Kidney (tissue), 14 donors: ENCODE data around the gene TTLL11. TPM values are rescaled to one million over a fixed set of nuclear protein-coding genes. Genes with fewer than 3 reads are reported as not detected.

ENCODE experiments used
- DNase-seq, 5 donors: peaks; one replicate each; pipeline ENCODE4 v3.0.0-alpha.2; 2013 to 2020
- FAIRE-seq: peaks from 2 replicates; lab custom pipeline; 2012; peaks lifted over from hg19 to GRCh38; lab: Jason Lieb, UNC
- H3K27ac ChIP-seq, 2 donors: one replicate each; pipeline ENCODE4 v1.7.0; 2013; ENCODE audit warnings: low read depth in 2 of 2, low read length in 2 of 2, inconsistent platforms in 1 of 2
- H3K27me3 ChIP-seq: one replicate; pipeline ENCODE4 v1.7.1; 2013; ENCODE audit warnings: low read length, inconsistent platforms; ENCODE audit not compliant: control insufficient read depth, insufficient read depth
- H3K36me3 ChIP-seq, 3 donors: one replicate each; pipeline versions ENCODE4 v1.7.0 to v1.7.1; 2013; ENCODE audit warnings: low read length in 3 of 3, control low read depth in 1 of 3, inconsistent platforms in 1 of 3; ENCODE audit not compliant: insufficient read depth in 3 of 3, control insufficient read depth in 2 of 3
- H3K4me1 ChIP-seq, 3 donors: one replicate each; pipeline versions ENCODE4 v1.7.0 to v1.7.1; 2013; ENCODE audit warnings: low read length in 3 of 3, inconsistent platforms in 1 of 3, low read depth in 1 of 3; ENCODE audit not compliant: control insufficient read depth in 2 of 3, insufficient read depth in 2 of 3
- H3K4me3 ChIP-seq, 3 donors: one replicate each; pipeline versions ENCODE4 v1.7.0 to v1.8.1; 2013; ENCODE audit warnings: low read length in 3 of 3, control low read depth in 1 of 3, inconsistent platforms in 1 of 3
- H3K9ac ChIP-seq, 3 donors: one replicate each; pipeline versions ENCODE4 v1.7.0 to v1.7.1; 2013; ENCODE audit warnings: low read length in 3 of 3, control low read depth in 1 of 3, inconsistent platforms in 1 of 3
- H3K9me3 ChIP-seq, 3 donors: one replicate each; pipeline versions ENCODE4 v1.7.0 to v1.7.1; 2013; ENCODE audit warnings: low read length in 3 of 3, control low read depth in 1 of 3, inconsistent platforms in 1 of 3; ENCODE audit not compliant: control insufficient read depth in 2 of 3, insufficient read depth in 1 of 3
- CTCF ChIP-seq: IDR thresholded peaks from 3 replicates; pipeline ENCODE4 v1.5.1; 2012; ENCODE audit warnings: mild to moderate bottlenecking, moderate library complexity, borderline replicate concordance; ENCODE audit not compliant: insufficient read depth; ENCODE audit errors: extremely low read depth
- intact Hi-C: fragments of 100-400 bp; cut with DNase I; formaldehyde crosslinking; loops from one replicate; pipeline ENCODE4 v1.11.1; 2022
- polyA plus RNA-seq: library from polyadenylated mRNA; stranded (reverse); fragments of 350-450 nt; fragmentation: Illumina TruSeq; extraction: RNeasy Lipid Tissue Mini Kit (QIAGEN cat#74804); gene quantifications from one replicate; pipeline ENCODE4 v1.2.3, GENCODE V29; 2014; ENCODE audit warnings: low read depth, low replicate concordance; ENCODE audit not compliant: insufficient read depth
- total RNA-seq: library from RNA; stranded (reverse); fragmentation: NEBNext Ultra II Directional; extraction: Animal tissue kit (Norgen Biotek cat#: 25700); gene quantifications from one replicate; pipeline ENCODE4 v1.2.1, GENCODE V29; 2021
- donor health status: control.
- donor health status: control.
- donor health status: control.
- donor health status: control.
- donor health status: control.
- donor health status: DM: yes; HTN: yes; CAD: no.
- donor health status: Normal renal cell carcinoma (clear cell type).

Gene TTLL11
- total and polyA plus RNA-seq, 2 donors from 2014 or later: 2.3 to 10.0 TPM

DNA sequence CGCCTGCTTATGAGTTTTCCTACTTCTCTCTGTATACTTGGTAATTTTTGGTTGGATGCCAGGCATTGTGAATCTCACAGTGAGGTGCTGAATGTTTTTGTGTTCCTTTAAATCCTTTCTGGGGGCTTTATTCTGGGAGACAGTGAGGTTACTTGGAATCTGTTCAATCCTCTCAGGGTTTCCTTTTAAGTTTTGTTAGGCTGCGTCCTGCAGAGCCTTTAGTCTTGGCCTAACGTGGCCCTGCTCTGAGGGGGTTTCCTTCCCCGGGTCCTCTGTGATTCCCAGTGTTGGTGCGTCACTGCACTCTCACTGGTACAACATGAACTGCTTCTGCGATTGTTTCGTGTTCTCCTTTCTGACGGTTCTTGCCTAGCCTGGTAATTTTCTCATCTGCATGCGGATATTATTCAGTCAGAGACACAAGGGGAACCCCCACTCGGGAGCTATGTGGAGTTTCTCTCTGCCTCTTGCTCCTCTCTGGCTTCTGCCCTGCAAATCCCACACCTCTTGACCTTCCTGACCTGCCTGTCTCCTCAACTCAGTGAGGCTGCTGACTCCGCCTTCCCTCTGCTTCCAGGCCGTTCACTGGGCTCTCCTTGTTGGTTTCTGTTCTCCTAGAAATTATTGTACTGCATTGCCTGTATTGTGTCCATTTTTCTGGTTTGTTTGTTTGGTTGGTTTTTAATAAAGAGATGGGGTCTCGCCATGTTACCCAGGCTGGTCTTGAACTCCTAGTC lies 313.6 kb downstream of the TTLL11 start:
- Histone ChIP-seq H3K9me3 (peaks cover 0 to 4% (median 0%) of the 10 kb centered on the region in 3 donors), H3K27me3 (no peaks in the 10 kb centered on the region), H3K36me3 (peaks cover 2 to 47% (median 30%) of the 10 kb centered on the region in 3 donors), H3K4me3 (no peak overlapping the region), H3K9ac (no peak overlapping the region), H3K27ac (peak overlapping the region in 1 of 2 donors; percentile 43), H3K4me1 (no peaks in the 10 kb centered on the region)
- TF ChIP-seq CTCF: no peak
- DNase-seq (peak in 2 of 5 donors; percentile 27 to 38), FAIRE-seq (no peak)
- intact Hi-C loops: no loop called here

DNA sequence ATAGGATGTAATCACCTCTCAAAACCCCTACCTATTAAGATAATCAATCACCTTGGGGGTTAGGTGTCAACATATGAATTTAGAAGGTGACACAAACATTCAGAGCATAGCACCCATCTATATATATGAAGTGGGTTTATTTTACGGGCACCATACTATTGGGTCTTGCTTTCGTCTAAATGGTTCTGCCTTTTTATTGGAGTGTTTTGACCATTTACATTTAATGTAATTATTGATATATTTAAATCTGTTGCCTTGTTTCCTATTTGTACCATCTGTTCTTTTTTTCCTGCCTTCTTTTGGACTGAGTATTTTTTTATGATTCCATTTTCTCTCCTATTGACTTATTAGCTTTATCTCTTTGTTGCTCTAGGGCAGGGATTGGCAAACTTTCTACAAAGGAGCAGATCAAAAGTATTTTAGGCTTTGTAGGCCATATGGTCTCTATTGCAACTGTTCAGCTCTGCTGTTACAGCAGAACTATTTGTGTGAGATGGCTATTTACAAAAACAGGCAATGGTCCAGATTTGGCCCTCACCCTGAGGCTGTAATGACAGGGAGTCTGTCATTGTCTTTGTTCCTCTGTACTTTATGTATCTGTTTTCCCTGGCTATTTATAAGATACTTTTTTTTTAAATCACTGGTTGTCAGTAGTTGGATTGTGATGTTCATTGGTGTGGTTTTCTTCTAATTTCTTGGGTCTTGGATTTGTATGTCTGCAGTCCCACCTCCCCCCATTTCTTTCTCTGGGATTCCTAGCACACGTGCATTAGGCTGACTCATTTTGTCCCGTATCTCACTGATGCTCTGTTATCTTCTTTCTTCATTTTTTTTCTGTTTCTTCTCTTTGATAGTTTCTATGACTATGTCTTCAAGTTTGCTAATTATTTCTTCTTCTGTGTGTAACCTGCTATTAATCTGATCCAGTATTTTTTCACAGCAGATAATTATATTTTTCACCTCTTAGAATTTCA lies 314.6 kb downstream of the TTLL11 start:
- Histone ChIP-seq H3K9ac (no peak overlapping the region), H3K36me3 (peaks cover 2 to 52% (median 33%) of the 10 kb centered on the region in 3 donors), H3K4me3 (no peak overlapping the region), H3K4me1 (peaks cover 0 to 3% (median 0%) of the 10 kb centered on the region in 3 donors), H3K27me3 (no peaks in the 10 kb centered on the region), H3K27ac (no peak overlapping the region), H3K9me3 (peaks cover 0 to 4% (median 0%) of the 10 kb centered on the region in 3 donors)
- FAIRE-seq (no peak), DNase-seq (no peak)
- intact Hi-C loops: no loop called here
- no peak for TF ChIP-seq CTCF

DNA sequence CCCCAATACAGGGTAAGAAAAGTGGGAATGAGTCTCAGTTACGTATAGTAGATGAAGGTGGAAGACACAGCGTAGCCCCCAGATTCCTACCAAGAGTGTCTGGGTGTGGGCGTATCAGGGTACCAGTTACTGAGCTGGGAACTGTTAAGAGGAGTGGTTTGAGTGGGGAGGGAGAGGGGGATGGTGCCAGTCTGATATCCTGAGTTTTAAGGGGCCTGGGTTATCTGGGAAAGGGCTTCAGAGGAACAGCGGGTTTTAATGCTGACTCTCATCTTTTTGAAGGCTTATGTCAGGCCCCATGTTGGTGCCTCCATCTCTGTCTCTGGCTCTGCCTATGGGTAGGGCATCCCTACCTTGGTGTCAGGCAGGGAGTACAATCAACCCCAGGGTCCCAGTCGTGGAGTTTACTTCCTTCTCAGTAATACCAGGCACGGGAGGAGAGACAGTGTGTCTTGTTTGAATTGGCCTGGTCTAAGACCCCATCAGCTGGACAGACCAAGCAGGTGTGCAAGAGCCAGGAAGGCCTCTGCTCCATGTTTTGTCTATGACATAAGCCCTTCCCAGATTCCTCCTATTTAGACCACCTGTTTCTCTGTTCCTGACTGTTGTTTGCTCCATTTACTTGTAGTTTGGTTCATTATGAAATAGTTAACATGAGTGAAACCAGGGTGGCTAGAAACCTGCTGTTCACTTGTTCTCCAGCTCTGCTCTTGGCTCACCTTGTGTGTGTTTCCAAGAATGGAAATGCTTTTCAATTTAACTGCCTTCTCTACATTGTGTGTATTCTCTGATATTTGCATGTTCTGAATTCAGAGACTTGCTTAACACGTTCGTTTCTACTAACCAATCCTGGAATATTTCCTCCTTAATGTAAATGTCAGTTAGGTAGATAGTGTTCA lies 316.1 kb downstream of the TTLL11 start:
- Histone ChIP-seq H3K27me3 (no peaks in the 10 kb centered on the region), H3K4me3 (no peak overlapping the region), H3K27ac (no peak overlapping the region), H3K36me3 (peaks cover 2 to 53% (median 34%) of the 10 kb centered on the region in 3 donors), H3K4me1 (peaks cover 0 to 3% (median 0%) of the 10 kb centered on the region in 3 donors), H3K9me3 (peaks cover 0 to 4% (median 0%) of the 10 kb centered on the region in 3 donors), H3K9ac (no peak overlapping the region)
- FAIRE-seq (no peak), DNase-seq (no peak)
- no peak for TF ChIP-seq CTCF
- intact Hi-C loops: no loop called here
